GM18505 (cell line): ENCODE results near the gene GPC3.
"Not testable (repeated sequence)": the region's sequence is repeated elsewhere in the genome, so short reads cannot be mapped to it uniquely, and the experiment has no call there.

Source experiments
- ATAC-seq: cut with Tn5 transposase; IDR thresholded peaks from one replicate; pipeline ENCODE4 v1.9.1; 2021; ENCODE audit not compliant: unreplicated experiment
- POLR2A ChIP-seq: IDR thresholded peaks from 4 replicates; pipeline ENCODE4 v1.6.1; 2011; ENCODE audit warnings: borderline replicate concordance; ENCODE audit not compliant: insufficient read depth, insufficient read length; ENCODE audit errors: extremely low read depth

GPC3 gene

GRCh38 chrX:133726642-133727041 is 258.8 kb downstream of the GPC3 start:
- ATAC-seq: no peak
- no peak for TF ChIP-seq POLR2A

- no peak for ATAC-seq
- no peak for TF ChIP-seq POLR2A
Observed at GRCh38 chrX:133726211-133726630, 259.2 kb downstream of the GPC3 start.

GRCh38 chrX:133723930-133724329 is 261.5 kb downstream of the GPC3 start:
- ATAC-seq: no peak

GRCh38 chrX:133722756-133723155 is 262.6 kb downstream of the GPC3 start:
- no peak for ATAC-seq
- no peak for TF ChIP-seq POLR2A

More at GRCh38 chrX:133723930-133724329, 261.5 kb downstream of the GPC3 start:
- no peak for TF ChIP-seq POLR2A

- not testable (repeated sequence) for ATAC-seq
Observed at GRCh38 chrX:133720269-133720668, 265.1 kb downstream of the GPC3 start.

- TF ChIP-seq POLR2A: no peak
- ATAC-seq: no peak
Observed at GRCh38 chrX:133715715-133716114, 269.7 kb downstream of the GPC3 start.

GRCh38 chrX:133709501-133709900 is 275.9 kb downstream of the GPC3 start:
- TF ChIP-seq POLR2A: no peak
- ATAC-seq: no peak

GRCh38 chrX:133706890-133707289 is 278.5 kb downstream of the GPC3 start:
- no peak for ATAC-seq

GRCh38 chrX:133702230-133702629 is 283.2 kb downstream of the GPC3 start:
- no peak for ATAC-seq
- TF ChIP-seq POLR2A: no peak

More at GRCh38 chrX:133706890-133707289, 278.5 kb downstream of the GPC3 start:
- no peak for TF ChIP-seq POLR2A

GRCh38 chrX:133699023-133699728 is 286.2 kb downstream of the GPC3 start:
- ATAC-seq: no peak
- no peak for TF ChIP-seq POLR2A

- no peak for TF ChIP-seq POLR2A
- no peak for ATAC-seq
Observed at GRCh38 chrX:133698298-133698697, 287.1 kb downstream of the GPC3 start.

- TF ChIP-seq POLR2A: no peak
- no peak for ATAC-seq
Observed at GRCh38 chrX:133697656-133698055, 287.7 kb downstream of the GPC3 start.

- TF ChIP-seq POLR2A: no peak
- ATAC-seq: no peak
Observed at GRCh38 chrX:133689997-133690599, 295.3 kb downstream of the GPC3 start.

- no peak for ATAC-seq
- no peak for TF ChIP-seq POLR2A
Observed at GRCh38 chrX:133685822-133686221, 299.6 kb downstream of the GPC3 start.
